Suprapubic skin (tissue), 4 donors: ENCODE results near the gene PRSS57.

Source experiments
- POLR2A ChIP-seq, 2 donors: fragments of 450-650 bp; IDR thresholded peaks; one replicate each; pipeline ENCODE4 v1.6.1; 2017; ENCODE audit warnings: antibody characterized with exemption in 2 of 2, mild to moderate bottlenecking in 2 of 2, moderate library complexity in 2 of 2
- POLR2AphosphoS5 ChIP-seq, 3 donors: sonication (generic); formaldehyde crosslinking; IDR thresholded peaks; one replicate each; pipeline ENCODE4 v1.6.1; 2017; ENCODE audit warnings: antibody characterized with exemption in 3 of 3
- TF ChIP-seq, protein P1 (sequence below), 2 donors: fragments of 200-600 bp in 1 of 2; fragments of 450-650 bp in 1 of 2; sonication (generic) in 1 of 2; IDR thresholded peaks; one replicate each; pipeline ENCODE4 v1.5.1; 2016 to 2019; ENCODE audit warnings: antibody characterized with exemption in 2 of 2, mild to moderate bottlenecking in 1 of 2, moderate library complexity in 1 of 2

DNA sequence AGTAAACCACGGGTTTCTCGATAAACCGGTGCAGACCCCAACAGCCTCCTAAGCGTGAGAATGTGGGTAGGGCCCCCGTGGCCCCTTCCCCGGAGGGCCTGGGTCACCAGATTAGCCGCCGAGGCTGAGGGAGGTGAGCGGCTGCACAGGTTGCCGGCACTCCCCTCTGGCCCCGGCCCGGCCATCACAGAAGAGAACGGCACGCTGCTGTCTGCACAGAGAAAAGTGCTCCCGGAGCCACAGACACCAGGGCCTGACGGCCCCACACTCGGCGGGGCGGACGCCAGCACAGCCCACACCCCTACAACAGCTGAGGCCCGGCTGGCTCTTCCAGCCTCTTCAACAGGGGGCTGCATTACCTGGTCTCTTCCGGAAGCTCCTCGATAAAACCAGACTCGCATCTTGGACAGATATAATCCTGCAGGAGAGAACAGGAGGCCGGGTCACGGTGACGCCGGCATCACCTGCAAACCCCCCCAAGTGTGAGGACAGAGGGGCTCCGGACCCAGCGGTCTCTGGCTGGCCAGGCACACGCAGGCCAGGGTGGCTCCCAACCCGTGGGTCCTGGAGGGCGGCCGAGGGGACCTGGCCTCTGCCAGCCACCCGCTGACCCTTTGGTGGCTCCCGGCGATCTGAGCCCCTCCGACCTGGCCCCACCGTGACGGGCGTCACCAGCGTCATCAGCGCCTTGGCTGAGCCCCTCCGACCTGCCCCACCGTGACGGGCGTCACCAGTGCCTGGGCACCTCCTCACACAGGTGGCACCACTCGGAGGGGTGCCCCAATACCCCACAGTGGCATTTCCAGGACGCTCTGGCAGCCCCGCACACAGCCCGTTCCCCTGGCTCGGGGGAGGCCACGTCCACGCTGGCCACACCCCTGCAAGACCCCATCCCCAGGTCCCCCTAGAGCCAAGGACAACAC lies 42.5 kb downstream of the PRSS57 start:
- TF ChIP-seq, protein P1, sequence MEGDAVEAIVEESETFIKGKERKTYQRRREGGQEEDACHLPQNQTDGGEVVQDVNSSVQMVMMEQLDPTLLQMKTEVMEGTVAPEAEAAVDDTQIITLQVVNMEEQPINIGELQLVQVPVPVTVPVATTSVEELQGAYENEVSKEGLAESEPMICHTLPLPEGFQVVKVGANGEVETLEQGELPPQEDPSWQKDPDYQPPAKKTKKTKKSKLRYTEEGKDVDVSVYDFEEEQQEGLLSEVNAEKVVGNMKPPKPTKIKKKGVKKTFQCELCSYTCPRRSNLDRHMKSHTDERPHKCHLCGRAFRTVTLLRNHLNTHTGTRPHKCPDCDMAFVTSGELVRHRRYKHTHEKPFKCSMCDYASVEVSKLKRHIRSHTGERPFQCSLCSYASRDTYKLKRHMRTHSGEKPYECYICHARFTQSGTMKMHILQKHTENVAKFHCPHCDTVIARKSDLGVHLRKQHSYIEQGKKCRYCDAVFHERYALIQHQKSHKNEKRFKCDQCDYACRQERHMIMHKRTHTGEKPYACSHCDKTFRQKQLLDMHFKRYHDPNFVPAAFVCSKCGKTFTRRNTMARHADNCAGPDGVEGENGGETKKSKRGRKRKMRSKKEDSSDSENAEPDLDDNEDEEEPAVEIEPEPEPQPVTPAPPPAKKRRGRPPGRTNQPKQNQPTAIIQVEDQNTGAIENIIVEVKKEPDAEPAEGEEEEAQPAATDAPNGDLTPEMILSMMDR (IDR thresholded peaks at IDR 0.05), result no peak
- no peak for TF ChIP-seq POLR2A (IDR thresholded peaks at IDR 0.05)
- no peak for TF ChIP-seq POLR2AphosphoS5 (IDR thresholded peaks at IDR 0.05)
